Sigmoid colon (tissue), 7 donors: ENCODE data around the gene TNC. TPM values are rescaled to one million over a fixed set of nuclear protein-coding genes. Genes with fewer than 3 reads are reported as not detected.
A peak's percentile ranks its signal among the peaks of the same experiment; 100 is the strongest.

Experiments used
- DNase-seq: peaks from one replicate; pipeline ENCODE4 v3.0.0-alpha.2; 2019
- H3K27ac ChIP-seq, 4 donors: fragments of 200-600 bp; sonication (generic); one replicate each; pipeline ENCODE4 v1.5.1; 2016 to 2019; ENCODE audit warnings: mild to moderate bottlenecking in 1 of 4
- H3K27me3 ChIP-seq, 3 donors: fragments of 200-600 bp; sonication (generic); one replicate each; pipeline ENCODE4 v1.5.1; 2019; ENCODE audit warnings: mild to moderate bottlenecking in 1 of 3
- H3K36me3 ChIP-seq, 4 donors: fragments of 200-600 bp; sonication (generic); one replicate each; pipeline ENCODE4 v1.5.1; 2016 to 2019
- H3K4me1 ChIP-seq, 4 donors: fragments of 200-600 bp; sonication (generic); one replicate each; pipeline ENCODE4 v1.5.1; 2017 to 2019
- H3K4me3 ChIP-seq, 4 donors: fragments of 200-600 bp; sonication (generic); one replicate each; pipeline ENCODE4 v1.5.1; 2017 to 2019; ENCODE audit warnings: mild to moderate bottlenecking in 2 of 4, moderate library complexity in 1 of 4
- H3K9me3 ChIP-seq, 4 donors: fragments of 200-600 bp in 3 of 4; sonication (generic) in 3 of 4; one replicate each; pipeline versions ENCODE4 v1.5.1 to v1.6.1; 2013 to 2019
- EP300 ChIP-seq, 4 donors: sonication (generic); formaldehyde crosslinking; IDR thresholded peaks; one replicate each; pipeline ENCODE4 v1.6.1; 2017; ENCODE audit warnings: antibody characterized with exemption in 4 of 4
- POLR2A ChIP-seq, 2 donors: fragments of 450-650 bp; IDR thresholded peaks; one replicate each; pipeline ENCODE4 v1.6.1; 2016; ENCODE audit warnings: antibody characterized with exemption in 2 of 2, mild to moderate bottlenecking in 2 of 2, moderate library complexity in 2 of 2
- POLR2AphosphoS5 ChIP-seq, 4 donors: sonication (generic); formaldehyde crosslinking; IDR thresholded peaks; one replicate each; pipeline ENCODE4 v1.6.1; 2017; ENCODE audit warnings: antibody characterized with exemption in 4 of 4
- WGBS, 2 donors: extraction: QIAGEN DNeasy Blood & Tissue Kit; methylation state at CpG; one replicate each; pipeline ENCODE4 v1.1.7; 2013; 5-methylcytosine and 5-hydroxymethylcytosine counted together
- intact Hi-C: fragments of 100-400 bp; cut with DNase I; formaldehyde crosslinking; loops from one replicate; pipeline ENCODE4 v1.15.1; 2023
- polyA plus RNA-seq, 3 donors: library from polyadenylated mRNA; stranded (reverse); fragments of 200-250 nt; gene quantifications; one replicate each; pipeline ENCODE4 v1.2.3, GENCODE V29; 2013
- total RNA-seq, 4 donors: library from RNA; depleted of rRNA; stranded (reverse); fragments of >200 nt; gene quantifications; one replicate each; pipeline ENCODE4 v1.1.0, GENCODE V29; 2016
- TF ChIP-seq, protein P1 (sequence below), 4 experiments: fragments of 450-650 bp in 3 of 4; fragments of 200-600 bp in 1 of 4; IDR thresholded peaks; one replicate each; pipeline ENCODE4 v1.5.1; 2016 to 2019; ENCODE audit warnings: antibody characterized with exemption in 4 of 4, mild to moderate bottlenecking in 3 of 4, moderate library complexity in 2 of 4
- donor health status: healthy with polysubstance abuse.
- donor health status: Bipolar disorder and iron deficiency.
- donor health status: healthy.

Gene TNC
- total and polyA plus RNA-seq, 7 donors: 0.69 to 742 (median 127) TPM

DNA sequence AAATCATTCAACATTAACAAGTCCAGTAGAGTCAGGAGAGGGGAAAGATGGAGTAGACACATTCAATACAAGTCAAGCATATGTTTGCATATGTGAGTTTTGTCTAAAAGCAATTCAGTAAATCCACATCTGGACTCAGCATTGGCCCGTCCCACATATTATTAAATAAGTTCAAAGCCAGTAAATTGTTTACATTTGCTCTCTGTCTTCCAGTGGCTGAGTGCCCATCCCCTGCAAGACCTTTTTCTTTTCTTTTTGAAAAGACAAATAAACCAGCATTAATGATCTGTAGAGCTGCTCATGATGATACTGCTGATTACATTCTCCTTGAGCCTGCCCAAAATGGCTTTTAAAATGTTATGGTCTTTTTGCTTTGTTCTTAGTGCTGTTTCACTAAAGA lies 71.1 kb downstream of the TNC start:
- TF ChIP-seq POLR2AphosphoS5 (IDR thresholded peaks at IDR 0.05) (no peak), EP300 (IDR thresholded peaks at IDR 0.05) (no peak), POLR2A (IDR thresholded peaks at IDR 0.05) (no peak)
- TF ChIP-seq, protein P1, sequence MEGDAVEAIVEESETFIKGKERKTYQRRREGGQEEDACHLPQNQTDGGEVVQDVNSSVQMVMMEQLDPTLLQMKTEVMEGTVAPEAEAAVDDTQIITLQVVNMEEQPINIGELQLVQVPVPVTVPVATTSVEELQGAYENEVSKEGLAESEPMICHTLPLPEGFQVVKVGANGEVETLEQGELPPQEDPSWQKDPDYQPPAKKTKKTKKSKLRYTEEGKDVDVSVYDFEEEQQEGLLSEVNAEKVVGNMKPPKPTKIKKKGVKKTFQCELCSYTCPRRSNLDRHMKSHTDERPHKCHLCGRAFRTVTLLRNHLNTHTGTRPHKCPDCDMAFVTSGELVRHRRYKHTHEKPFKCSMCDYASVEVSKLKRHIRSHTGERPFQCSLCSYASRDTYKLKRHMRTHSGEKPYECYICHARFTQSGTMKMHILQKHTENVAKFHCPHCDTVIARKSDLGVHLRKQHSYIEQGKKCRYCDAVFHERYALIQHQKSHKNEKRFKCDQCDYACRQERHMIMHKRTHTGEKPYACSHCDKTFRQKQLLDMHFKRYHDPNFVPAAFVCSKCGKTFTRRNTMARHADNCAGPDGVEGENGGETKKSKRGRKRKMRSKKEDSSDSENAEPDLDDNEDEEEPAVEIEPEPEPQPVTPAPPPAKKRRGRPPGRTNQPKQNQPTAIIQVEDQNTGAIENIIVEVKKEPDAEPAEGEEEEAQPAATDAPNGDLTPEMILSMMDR (IDR thresholded peaks at IDR 0.05): no peak
- H3K36me3 ChIP-seq: peaks cover 0 to 55% (median 8%) of the 10 kb centered on the region in 4 donors
- no peaks in the 10 kb centered on the region for H3K27me3 ChIP-seq
- no peak overlapping the region for H3K4me3 ChIP-seq
- H3K4me1 ChIP-seq: peaks cover 0 to 72% (median 48%) of the 10 kb centered on the region in 4 donors
- intact Hi-C loops: no loop called here
- WGBS, 2 donors: 67 to 74% methylated on average over 1 of the region's 1 CpG
- no peaks in the 10 kb centered on the region for H3K9me3 ChIP-seq
- H3K27ac ChIP-seq: peak overlapping the region in 3 of 4 donors; percentile 76 to 91 (median 90)
- no peak for DNase-seq

DNA sequence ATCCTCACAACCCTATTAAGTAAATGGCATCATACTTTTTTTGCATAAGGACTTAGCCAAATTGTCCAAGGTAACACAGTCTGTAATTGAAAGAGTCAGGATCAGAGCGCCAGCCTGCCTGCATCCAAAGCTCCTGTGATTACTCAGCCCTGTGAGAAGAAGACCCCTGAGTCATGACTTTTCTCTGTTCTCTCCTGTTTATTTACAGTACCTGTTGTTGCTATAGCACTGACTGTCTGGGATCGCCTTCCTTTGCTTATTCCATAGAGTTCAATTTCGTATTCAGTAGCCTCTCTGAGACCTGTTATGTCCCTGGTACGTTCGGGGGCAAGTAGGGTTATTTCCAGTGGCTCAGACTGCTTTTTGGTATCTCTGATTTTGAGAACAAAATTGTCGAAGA lies 71.8 kb downstream of the TNC start:
- Histone ChIP-seq H3K4me1 (peaks cover 0 to 79% (median 51%) of the 10 kb centered on the region in 4 donors), H3K36me3 (peaks cover 0 to 61% (median 12%) of the 10 kb centered on the region in 4 donors), H3K27ac (peak overlapping the region in 3 of 4 donors; percentile 76 to 91 (median 90)), H3K4me3 (no peak overlapping the region), H3K27me3 (no peaks in the 10 kb centered on the region), H3K9me3 (no peaks in the 10 kb centered on the region)
- no peak for DNase-seq
- TF ChIP-seq, protein P1 (IDR thresholded peaks at IDR 0.05): no peak
- TF ChIP-seq EP300 (IDR thresholded peaks at IDR 0.05): no peak
- intact Hi-C loops: no loop called here
- 85 to 90% methylated on average over 6 of the region's 6 CpGs for WGBS, 2 donors

DNA sequence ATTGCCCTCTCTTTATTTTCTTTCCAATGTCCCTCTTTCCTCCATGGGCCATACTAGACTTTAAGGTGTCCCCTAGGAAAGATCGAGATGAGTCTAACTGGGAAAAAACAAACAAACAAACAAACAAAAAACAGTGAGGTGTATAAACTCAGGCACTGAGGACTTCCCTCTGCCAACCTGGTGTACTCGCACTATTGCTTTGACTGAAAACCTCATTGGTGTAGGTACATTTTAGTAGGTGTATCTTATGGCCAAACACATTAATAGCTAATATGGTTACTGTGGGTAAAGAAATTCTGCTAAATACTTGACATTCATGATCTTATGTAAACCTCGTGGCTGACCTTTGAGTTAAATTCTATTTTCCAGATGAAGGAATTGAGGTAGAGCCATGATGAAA lies 74.3 kb downstream of the TNC start:
- no peaks in the 10 kb centered on the region for H3K9me3 ChIP-seq
- TF ChIP-seq POLR2A (IDR thresholded peaks at IDR 0.05): no peak
- TF ChIP-seq, protein P1 (IDR thresholded peaks at IDR 0.05): no peak
- no peak for TF ChIP-seq EP300 (IDR thresholded peaks at IDR 0.05)
- no peak for TF ChIP-seq POLR2AphosphoS5 (IDR thresholded peaks at IDR 0.05)
- intact Hi-C loops: no loop called here
- peak overlapping the region; percentile 4 to 91 (median 83) for H3K27ac ChIP-seq
- no peak for DNase-seq
- WGBS, 2 donors: 76 to 81% methylated on average over 3 of the region's 3 CpGs
- peaks cover 6 to 65% (median 27%) of the 10 kb centered on the region in 4 donors for H3K36me3 ChIP-seq
- H3K4me1 ChIP-seq: peaks cover 0 to 94% (median 73%) of the 10 kb centered on the region in 4 donors
- no peak overlapping the region for H3K4me3 ChIP-seq
- H3K27me3 ChIP-seq: no peaks in the 10 kb centered on the region

GRCh38 chr9:115042781-115043509 lies 75.0 kb downstream of the TNC start:
- TF ChIP-seq POLR2A (IDR thresholded peaks at IDR 0.05) (no peak), POLR2AphosphoS5 (IDR thresholded peaks at IDR 0.05) (peak in 1 of 4 donors; percentile 7), EP300 (IDR thresholded peaks at IDR 0.05) (no peak)
- TF ChIP-seq, protein P1 (IDR thresholded peaks at IDR 0.05): no peak
- intact Hi-C loops: no loop called here

More at GRCh38 chr9:115042781-115043509, 75.0 kb downstream of the TNC start:
- no peak for DNase-seq
- H3K27ac ChIP-seq: peak overlapping the region; percentile 4 to 91 (median 83)
- H3K4me3 ChIP-seq: no peak overlapping the region
- 37 to 50% methylated on average over 3 of the region's 3 CpGs for WGBS, 2 donors
- H3K36me3 ChIP-seq: peaks cover 6 to 62% (median 25%) of the 10 kb centered on the region in 4 donors
- H3K4me1 ChIP-seq: peaks cover 0 to 96% (median 74%) of the 10 kb centered on the region in 4 donors
- H3K9me3 ChIP-seq: no peaks in the 10 kb centered on the region
- no peaks in the 10 kb centered on the region for H3K27me3 ChIP-seq
